Neural progenitor cell (in vitro differentiated cells): ENCODE results near the gene SLF2. TPM values are rescaled to one million over a fixed set of nuclear protein-coding genes. Genes with fewer than 3 reads are reported as not detected.
A peak's percentile ranks its signal among the peaks of the same experiment; 100 is the strongest.

Source experiments
- DNase-seq: peaks from one replicate; pipeline ENCODE4 v3.0.0-alpha.2; 2016; ENCODE audit warnings: low spot score
- H2AFZ ChIP-seq: fragments of 200-600 bp; sonication (generic); replicated peaks from 2 replicates; pipeline ENCODE4 v1.6.1; 2016; ENCODE audit warnings: antibody characterized with exemption
- H3F3A ChIP-seq: fragments of 200-600 bp; sonication (generic); 2 replicates; pipeline ENCODE4 v1.6.1; 2016; ENCODE audit warnings: antibody characterized with exemption, low read depth
- H3K27ac ChIP-seq: fragments of 200-600 bp; sonication (generic); 2 replicates; pipeline ENCODE4 v1.5.1; 2016; ENCODE audit warnings: mild to moderate bottlenecking
- H3K27me3 ChIP-seq: fragments of 200-600 bp; sonication (generic); 2 replicates; pipeline ENCODE4 v1.6.1; 2016; ENCODE audit warnings: mild to moderate bottlenecking, moderate library complexity
- H3K36me3 ChIP-seq: fragments of 200-600 bp; sonication (generic); 2 replicates; pipeline ENCODE4 v1.5.1; 2016
- H3K4me1 ChIP-seq: fragments of 200-600 bp; sonication (generic); 2 replicates; pipeline ENCODE4 v1.6.1; 2016; ENCODE audit warnings: mixed run types
- H3K4me2 ChIP-seq: fragments of 200-600 bp; sonication (generic); 2 replicates; pipeline ENCODE4 v1.6.1; 2016
- H3K4me3 ChIP-seq: fragments of 200-600 bp; sonication (generic); 2 replicates; pipeline ENCODE4 v1.5.1; 2016
- H3K79me2 ChIP-seq: fragments of 200-600 bp; sonication (generic); 2 replicates; pipeline ENCODE4 v1.6.1; 2016; ENCODE audit warnings: low read depth
- H3K9ac ChIP-seq: fragments of 200-600 bp; sonication (generic); 2 replicates; pipeline ENCODE4 v1.6.1; 2016
- H3K9me3 ChIP-seq: fragments of 200-600 bp; sonication (generic); 2 replicates; pipeline ENCODE4 v1.5.1; 2016; ENCODE audit warnings: low read depth
- H4K20me1 ChIP-seq: fragments of 200-600 bp; sonication (generic); 2 replicates; pipeline ENCODE4 v1.6.1; 2016; ENCODE audit warnings: low read depth
- H3K27ac Mint-ChIP-seq: 3 replicates; pipeline ENCODE4 v1.8.0; 2021; ENCODE audit warnings: mixed read lengths
- H3K27me3 Mint-ChIP-seq: 2 replicates; pipeline ENCODE4 v1.8.0; 2022; ENCODE audit warnings: low read depth, mild to moderate bottlenecking, inconsistent platforms, moderate library complexity, mixed read lengths; ENCODE audit not compliant: insufficient read depth
- H3K36me3 Mint-ChIP-seq: 3 replicates; pipeline ENCODE4 v1.8.0; 2021; ENCODE audit warnings: mixed read lengths
- H3K4me1 Mint-ChIP-seq: 3 replicates; pipeline ENCODE4 v1.8.0; 2021; ENCODE audit warnings: mixed read lengths
- H3K4me3 Mint-ChIP-seq: 3 replicates; pipeline ENCODE4 v1.8.0; 2021; ENCODE audit warnings: mild to moderate bottlenecking, moderate library complexity, mixed read lengths
- H3K9me3 Mint-ChIP-seq: 3 replicates; pipeline ENCODE4 v1.8.0; 2020; ENCODE audit warnings: mixed read lengths
- EZH2 ChIP-seq: fragments of 200-600 bp; sonication (generic); IDR thresholded peaks from 2 replicates; pipeline ENCODE4 v1.6.1; 2017; ENCODE audit warnings: antibody characterized with exemption, mild to moderate bottlenecking, moderate library complexity
- EZH2phosphoT487 ChIP-seq: fragments of 200-600 bp; sonication (generic); IDR thresholded peaks from 2 replicates; pipeline ENCODE4 v1.6.1; 2017; ENCODE audit warnings: antibody characterized with exemption
- total RNA-seq: library from RNA; depleted of rRNA; stranded (reverse); fragments of >200 nt; gene quantifications from 2 replicates; pipeline ENCODE4 v1.2.3, GENCODE V29; 2015; ENCODE audit warnings: low replicate concordance
- TF ChIP-seq, protein P1 (sequence below): fragments of 200-600 bp; sonication (generic); IDR thresholded peaks from 2 replicates; pipeline ENCODE4 v1.5.1; 2017; ENCODE audit warnings: antibody characterized with exemption, mild to moderate bottlenecking

SLF2 gene
- total RNA-seq, 1 donor from 2014 or later, result 19.5 TPM

DNA sequence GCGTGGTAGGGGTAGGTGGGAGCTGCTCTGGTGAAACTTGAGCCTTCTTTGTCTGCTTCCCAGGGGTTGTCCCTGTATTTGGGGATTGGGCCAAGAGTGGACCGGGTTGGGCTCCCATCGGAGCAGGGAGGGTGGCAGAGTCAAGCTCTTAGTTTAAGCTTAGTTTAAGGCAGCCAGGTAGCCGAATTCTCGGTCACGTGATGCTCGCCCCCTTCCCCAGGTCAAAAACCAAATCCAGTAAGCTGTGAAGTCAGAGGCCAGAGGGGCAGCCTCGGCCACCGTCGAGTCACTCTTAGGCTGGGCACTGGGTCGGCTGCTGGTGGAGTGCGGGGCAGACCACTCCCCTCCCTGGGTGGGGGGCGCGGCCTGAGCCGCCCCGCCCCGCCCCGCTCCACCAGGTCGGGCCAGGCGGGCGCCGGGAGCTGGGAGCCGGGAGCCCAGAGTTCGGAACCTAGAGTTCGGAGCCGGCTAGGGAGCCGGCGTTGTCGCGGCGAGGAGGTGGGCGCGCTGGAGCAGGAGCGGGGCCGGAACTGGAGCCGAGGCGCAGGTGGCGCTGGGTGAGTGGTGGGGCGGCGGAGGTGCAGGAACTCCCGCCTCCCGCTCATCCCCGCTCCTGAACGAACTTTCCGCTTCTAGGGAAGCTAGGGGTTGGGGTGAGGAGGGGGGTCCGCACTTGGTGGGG is 84.1 kb downstream of the SLF2 start:
- no peaks in the 10 kb centered on the region for H3K36me3 ChIP-seq
- peak; percentile 80 for DNase-seq

DNA sequence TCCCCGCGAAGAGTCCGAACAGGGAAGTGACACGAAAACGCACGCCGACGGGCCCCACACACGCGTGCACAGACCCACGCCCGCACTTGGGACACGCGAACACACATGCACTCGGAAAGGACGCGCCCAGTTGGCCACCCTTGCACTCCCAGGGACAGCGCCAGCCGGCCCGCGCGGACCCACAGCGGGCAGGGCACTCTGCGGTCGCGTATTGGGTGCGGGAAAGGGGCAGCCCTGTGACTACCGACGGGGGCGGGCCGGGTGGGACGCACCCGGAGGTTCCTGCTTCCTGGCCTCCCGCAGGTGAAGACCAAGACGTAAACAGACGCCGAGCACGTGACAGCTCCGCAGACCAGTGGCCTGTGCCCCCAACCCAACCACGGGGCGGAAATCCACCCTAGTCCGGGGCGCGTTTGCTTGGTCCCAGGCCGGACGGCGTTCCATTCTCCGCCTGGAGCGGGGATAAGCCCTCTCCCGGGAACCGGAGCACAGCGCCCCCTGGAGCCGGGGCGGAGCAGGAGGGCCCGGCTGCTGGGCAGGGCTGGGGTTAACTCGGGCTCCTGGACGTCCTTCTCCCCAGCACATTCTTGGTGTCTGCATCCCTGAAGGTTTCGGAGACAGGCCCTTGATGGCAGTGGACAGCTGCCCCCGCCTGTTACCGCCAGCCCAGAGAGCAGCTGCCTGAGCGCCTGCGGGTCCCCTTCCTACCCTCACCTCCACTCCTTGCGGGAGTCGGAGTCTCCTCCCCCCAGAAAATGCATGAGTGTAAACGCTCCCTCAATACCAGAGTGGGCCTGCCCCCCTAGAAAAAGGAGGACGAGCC is 84.8 kb downstream of the SLF2 start:
- peaks cover 8% of the 10 kb centered on the region for H3K27me3 Mint-ChIP-seq
- peak; percentile 92 for DNase-seq
- Histone ChIP-seq H3K9ac (no peak overlapping the region), H3K36me3 (no peaks in the 10 kb centered on the region), H4K20me1 (peaks cover 15% of the 10 kb centered on the region), H3F3A (peaks cover 57% of the 10 kb centered on the region), H2AFZ (peak overlapping the region; percentile 96), H3K79me2 (peaks cover 34% of the 10 kb centered on the region), H3K4me1 (peaks cover 13% of the 10 kb centered on the region), H3K4me2 (peak overlapping the region; percentile 85), H3K27ac (peak overlapping the region; percentile 47), H3K4me3 (peak overlapping the region; percentile 96), H3K27me3 (no peaks in the 10 kb centered on the region), H3K9me3 (no peaks in the 10 kb centered on the region)
- no peak for TF ChIP-seq EZH2
- TF ChIP-seq, protein P1, sequence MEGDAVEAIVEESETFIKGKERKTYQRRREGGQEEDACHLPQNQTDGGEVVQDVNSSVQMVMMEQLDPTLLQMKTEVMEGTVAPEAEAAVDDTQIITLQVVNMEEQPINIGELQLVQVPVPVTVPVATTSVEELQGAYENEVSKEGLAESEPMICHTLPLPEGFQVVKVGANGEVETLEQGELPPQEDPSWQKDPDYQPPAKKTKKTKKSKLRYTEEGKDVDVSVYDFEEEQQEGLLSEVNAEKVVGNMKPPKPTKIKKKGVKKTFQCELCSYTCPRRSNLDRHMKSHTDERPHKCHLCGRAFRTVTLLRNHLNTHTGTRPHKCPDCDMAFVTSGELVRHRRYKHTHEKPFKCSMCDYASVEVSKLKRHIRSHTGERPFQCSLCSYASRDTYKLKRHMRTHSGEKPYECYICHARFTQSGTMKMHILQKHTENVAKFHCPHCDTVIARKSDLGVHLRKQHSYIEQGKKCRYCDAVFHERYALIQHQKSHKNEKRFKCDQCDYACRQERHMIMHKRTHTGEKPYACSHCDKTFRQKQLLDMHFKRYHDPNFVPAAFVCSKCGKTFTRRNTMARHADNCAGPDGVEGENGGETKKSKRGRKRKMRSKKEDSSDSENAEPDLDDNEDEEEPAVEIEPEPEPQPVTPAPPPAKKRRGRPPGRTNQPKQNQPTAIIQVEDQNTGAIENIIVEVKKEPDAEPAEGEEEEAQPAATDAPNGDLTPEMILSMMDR, result peak; percentile 82
- H3K36me3 Mint-ChIP-seq, result peaks cover 5% of the 10 kb centered on the region
- peaks cover 16% of the 10 kb centered on the region for H3K4me1 Mint-ChIP-seq
- H3K27ac Mint-ChIP-seq, result peak overlapping the region; percentile 95
- no peaks in the 10 kb centered on the region for H3K9me3 Mint-ChIP-seq
- H3K4me3 Mint-ChIP-seq, result peak overlapping the region; percentile 92

More for the DNA sequence above, 84.1 kb downstream of the SLF2 start:
- H3K4me3 ChIP-seq, result peak overlapping the region; percentile 96
- peak overlapping the region; percentile 92 for H3K4me3 Mint-ChIP-seq
- H3K27ac Mint-ChIP-seq, result no peak overlapping the region
- H3K9me3 Mint-ChIP-seq, result no peaks in the 10 kb centered on the region
- TF ChIP-seq, protein P1, result no peak
- no peak for TF ChIP-seq EZH2
- TF ChIP-seq EZH2phosphoT487, result no peak
- H3F3A ChIP-seq, result peaks cover 57% of the 10 kb centered on the region
- peaks cover 5% of the 10 kb centered on the region for H3K36me3 Mint-ChIP-seq
- peaks cover 8% of the 10 kb centered on the region for H4K20me1 ChIP-seq
- peaks cover 8% of the 10 kb centered on the region for H3K27me3 Mint-ChIP-seq
- H3K79me2 ChIP-seq, result peaks cover 26% of the 10 kb centered on the region
- H3K4me1 ChIP-seq, result peaks cover 13% of the 10 kb centered on the region
- H3K4me2 ChIP-seq, result peak overlapping the region; percentile 85
- H3K4me1 Mint-ChIP-seq, result peaks cover 16% of the 10 kb centered on the region
- H3K27me3 ChIP-seq, result no peaks in the 10 kb centered on the region
- peak overlapping the region; percentile 4 for H3K27ac ChIP-seq
- H3K9me3 ChIP-seq, result no peaks in the 10 kb centered on the region
- H2AFZ ChIP-seq, result peak overlapping the region; percentile 96
- no peak overlapping the region for H3K9ac ChIP-seq

- peak overlapping the region; percentile 47 for H3K27ac ChIP-seq
- H3K4me1 ChIP-seq, result peaks cover 13% of the 10 kb centered on the region
- peak overlapping the region; percentile 95 for H3K27ac Mint-ChIP-seq
- H3K36me3 ChIP-seq, result no peaks in the 10 kb centered on the region
- peak overlapping the region; percentile 90 for H3K4me3 Mint-ChIP-seq
- H3F3A ChIP-seq, result peaks cover 56% of the 10 kb centered on the region
- TF ChIP-seq, protein P1, result no peak
- no peak for TF ChIP-seq EZH2phosphoT487
- no peak for TF ChIP-seq EZH2
- H3K4me3 ChIP-seq, result peak overlapping the region; percentile 96
- peaks cover 42% of the 10 kb centered on the region for H3K79me2 ChIP-seq
- peaks cover 9% of the 10 kb centered on the region for H3K36me3 Mint-ChIP-seq
- no peaks in the 10 kb centered on the region for H3K27me3 ChIP-seq
- peaks cover 18% of the 10 kb centered on the region for H4K20me1 ChIP-seq
- H3K27me3 Mint-ChIP-seq, result peaks cover 10% of the 10 kb centered on the region
- peak overlapping the region; percentile 8 for H2AFZ ChIP-seq
- H3K9me3 ChIP-seq, result no peaks in the 10 kb centered on the region
- H3K9me3 Mint-ChIP-seq, result no peaks in the 10 kb centered on the region
- H3K9ac ChIP-seq, result no peak overlapping the region
- H3K4me2 ChIP-seq, result peak overlapping the region; percentile 85
- H3K4me1 Mint-ChIP-seq, result peaks cover 16% of the 10 kb centered on the region
- peak; percentile 87 for DNase-seq
These were observed 85.6 kb downstream of the SLF2 start for GRCh38 chr10:100998183-100998990.
